Erythroblast (primary cell): ENCODE results near the gene FAN1.

Source experiments
- GATA1 ChIP-seq: IDR thresholded peaks from 2 replicates; pipeline ENCODE4 v1.6.1; 2011; ENCODE audit warnings: low read depth, mild to moderate bottlenecking, control low read depth, low read length, moderate library complexity
- POLR2A ChIP-seq: IDR thresholded peaks from 2 replicates; pipeline ENCODE4 v1.6.1; 2011; ENCODE audit warnings: mild to moderate bottlenecking, low read length

DNA sequence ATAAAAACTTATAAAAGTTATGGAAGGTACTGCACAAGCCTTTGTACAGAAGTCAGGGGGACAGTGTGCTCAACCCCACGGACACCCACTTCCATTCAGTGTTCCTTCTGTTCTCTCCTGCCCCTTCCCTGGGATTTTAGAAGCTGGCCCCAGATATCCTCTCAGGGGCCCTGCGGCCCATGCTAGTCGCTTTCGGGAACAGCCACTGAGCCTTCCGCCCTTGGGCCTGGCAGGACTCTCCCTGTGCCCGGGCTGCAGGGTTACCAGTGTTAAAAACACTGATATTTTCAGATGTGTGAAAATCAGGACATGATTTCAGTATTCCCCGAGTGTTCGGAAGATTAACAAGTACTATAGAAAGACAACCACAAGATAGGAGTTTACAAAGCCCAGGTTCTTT, 22.4 kb downstream of the FAN1 start:
- TF ChIP-seq POLR2A (no peak), GATA1 (no peak)
